Suppressor macrophage (primary cell): ENCODE data around the gene COL4A2.
"Not testable (repeated sequence)": the region's sequence is repeated elsewhere in the genome, so short reads cannot be mapped to it uniquely, and the experiment has no call there.

ENCODE experiments used
- DNase-seq, 4 experiments: peaks; one replicate each; pipeline ENCODE4 v3.0.0-alpha.2; 2020 to 2022

COL4A2 gene

DNA sequence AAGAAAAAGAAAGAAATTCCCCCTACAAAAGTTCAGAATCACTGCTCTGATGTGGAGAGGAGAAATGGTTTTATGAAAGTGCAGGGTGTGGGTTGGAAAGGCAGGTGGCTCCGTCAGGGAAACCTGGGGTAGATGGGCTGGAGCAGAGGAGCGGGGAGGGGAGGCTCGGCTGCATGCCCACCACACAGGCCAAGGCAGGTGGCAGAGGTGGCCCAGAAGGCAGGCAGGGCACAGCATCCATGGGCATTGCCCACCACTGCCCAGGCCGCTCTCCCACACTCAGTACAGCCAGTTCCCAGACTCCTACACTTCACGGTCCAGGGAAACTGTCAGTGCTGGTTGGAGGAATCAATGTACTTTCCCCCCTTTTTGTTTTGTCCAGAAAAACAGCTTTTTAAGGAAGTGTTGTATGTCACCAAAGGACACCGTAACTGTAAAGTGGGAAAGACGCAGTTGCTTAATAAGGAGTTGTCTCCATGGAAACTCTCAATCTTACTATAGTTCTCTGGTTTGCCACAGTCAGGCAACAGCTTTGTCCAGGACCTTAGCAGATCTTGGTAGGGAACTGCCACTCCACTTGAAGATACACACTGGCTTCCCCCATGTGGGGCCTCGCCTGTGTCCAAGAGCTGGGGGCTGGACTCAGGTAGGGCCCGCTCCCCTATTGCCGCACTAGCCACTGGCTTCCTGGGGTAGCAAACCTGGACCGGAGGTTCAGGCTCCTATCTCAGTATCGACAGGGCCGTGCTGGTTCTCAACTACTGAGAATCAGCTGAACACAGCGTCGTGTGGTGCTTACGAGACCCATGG, 171.5 kb downstream of the COL4A2 start:
- peak; percentile 40 to 75 (median 65) for DNase-seq

DNA sequence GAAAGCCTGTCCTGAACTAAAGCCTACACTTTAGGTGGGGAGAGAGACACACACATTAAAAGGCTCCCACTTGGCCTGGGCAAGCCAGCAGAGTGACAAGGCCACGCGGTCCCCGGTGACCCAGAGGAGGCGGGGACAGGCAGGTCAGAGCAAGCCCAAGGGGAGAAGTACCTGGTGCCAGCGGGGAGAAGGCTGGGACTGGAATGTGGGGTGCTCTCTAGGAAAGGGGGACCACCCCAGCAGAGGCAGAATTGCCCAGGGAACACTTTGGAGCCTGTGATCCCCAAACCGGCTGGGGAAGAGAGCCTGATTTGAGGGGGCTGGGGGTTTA, 172.1 kb downstream of the COL4A2 start:
- no peak for DNase-seq

DNA sequence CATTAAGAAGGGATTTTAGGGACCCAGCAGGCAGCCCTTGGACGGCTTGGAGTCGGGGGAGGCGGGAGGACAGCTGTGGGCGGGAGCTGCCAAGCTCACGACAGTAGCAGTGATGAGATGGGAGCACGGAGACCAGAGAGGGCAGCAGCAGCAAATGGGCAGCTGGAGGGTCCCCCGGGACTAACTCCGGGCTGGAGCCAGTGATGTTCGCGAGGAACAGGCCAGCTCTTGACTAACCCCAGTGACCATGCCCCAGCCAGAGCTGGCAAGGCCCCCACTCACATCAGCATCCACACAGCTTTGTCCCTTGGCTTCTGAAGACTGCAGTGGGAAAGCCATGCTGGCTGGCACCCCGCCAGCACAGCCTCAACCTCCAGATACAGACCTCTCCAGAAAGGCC, 172.6 kb downstream of the COL4A2 start:
- DNase-seq: no peak

DNA sequence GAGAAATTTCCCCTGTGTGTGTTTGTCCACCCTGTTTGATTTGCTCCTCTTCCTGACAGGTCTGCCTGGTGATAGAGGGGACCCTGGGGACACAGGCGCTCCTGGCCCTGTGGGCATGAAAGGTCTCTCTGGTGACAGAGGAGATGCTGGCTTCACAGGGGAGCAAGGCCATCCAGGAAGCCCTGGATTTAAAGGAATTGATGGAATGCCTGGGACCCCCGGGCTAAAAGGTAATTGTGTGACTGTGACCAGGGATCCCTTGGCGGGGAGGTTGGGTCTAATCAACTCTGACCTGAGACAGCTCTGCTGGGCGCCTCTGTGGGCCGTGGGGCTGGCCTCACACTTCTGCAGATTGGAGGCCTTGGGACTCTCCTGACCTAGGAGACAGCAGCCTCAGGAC, 173.1 kb downstream of the COL4A2 start:
- no peak for DNase-seq

DNA sequence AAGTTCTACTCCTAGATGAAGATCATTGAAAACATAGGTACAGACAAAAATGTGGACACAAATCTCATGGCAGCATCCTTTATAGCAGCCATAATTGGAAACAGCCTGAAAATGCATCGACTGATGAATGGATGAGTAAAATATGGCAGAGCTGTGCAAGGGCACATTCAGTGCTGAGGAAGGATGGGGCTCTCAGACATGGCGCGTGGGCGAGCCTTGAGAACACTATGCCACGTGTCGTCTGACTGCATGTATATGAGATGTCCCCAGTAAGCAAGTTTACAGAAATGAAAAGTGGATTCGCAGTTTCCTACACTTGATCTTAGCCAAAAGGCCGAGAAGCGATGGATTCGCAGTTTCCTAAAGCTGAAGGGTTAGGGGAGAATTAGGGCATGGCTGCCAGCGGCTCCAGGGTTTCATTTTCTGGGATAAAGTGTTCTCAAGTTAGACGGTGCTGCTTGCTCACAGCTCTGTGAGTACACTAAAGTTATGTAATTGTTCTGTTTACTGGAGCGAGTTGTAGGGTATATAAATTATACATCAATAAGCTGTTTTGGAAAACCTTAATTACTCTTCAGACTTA, 176.4 kb downstream of the COL4A2 start:
- DNase-seq: peak in 3 of 4 experiments; percentile 39 to 56 (median 40)

DNA sequence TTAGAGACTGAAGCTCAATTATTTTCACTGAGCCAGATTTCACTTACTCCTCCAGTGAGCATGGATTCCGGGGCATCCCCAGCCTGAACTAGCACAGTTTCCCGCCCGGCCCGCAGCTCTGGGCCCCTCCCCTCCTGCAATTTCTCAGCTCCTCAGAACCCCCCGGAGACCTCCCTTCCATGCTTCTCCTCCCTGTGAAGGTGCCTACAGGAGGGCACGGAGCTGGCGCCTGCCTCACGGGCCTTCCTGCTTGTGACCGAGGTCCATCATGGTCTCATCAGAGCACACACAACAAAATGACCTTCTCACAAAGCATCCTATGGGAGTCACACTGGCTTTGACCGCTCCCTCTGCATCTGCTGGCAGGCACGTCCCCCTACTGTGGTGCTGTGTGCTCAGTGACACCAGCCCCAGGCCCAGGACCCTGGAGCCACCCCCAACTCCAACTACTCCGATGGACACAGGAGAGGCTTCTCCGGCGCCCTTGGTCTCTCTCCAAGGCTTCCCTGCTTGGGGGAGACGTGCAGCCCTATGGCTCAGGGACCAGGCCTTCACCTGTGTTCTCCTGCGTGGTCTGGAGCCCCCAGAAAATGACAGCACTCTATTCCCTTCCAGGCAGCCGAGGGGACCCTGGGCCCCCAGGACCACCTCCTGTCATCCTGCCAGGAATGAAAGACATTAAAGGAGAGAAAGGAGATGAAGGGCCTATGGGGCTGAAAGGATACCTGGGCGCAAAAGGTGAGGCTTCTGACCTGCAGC, 177.4 kb downstream of the COL4A2 start:
- no peak for DNase-seq

DNA sequence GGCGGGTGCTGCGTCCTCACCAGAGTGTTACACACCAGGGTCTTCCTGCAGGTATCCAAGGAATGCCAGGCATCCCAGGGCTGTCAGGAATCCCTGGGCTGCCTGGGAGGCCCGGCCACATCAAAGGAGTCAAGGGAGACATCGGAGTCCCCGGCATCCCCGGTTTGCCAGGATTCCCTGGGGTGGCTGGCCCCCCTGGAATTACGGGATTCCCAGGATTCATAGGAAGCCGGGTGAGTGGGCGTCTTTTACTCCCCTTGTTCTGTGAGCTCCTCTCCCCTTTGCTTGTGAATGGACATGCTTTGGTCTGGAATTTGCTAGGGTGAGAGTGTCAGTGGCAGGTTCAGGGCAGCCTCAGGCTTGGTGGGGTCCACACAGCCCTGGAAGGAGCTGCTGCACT, 178.5 kb downstream of the COL4A2 start:
- DNase-seq: no peak

DNA sequence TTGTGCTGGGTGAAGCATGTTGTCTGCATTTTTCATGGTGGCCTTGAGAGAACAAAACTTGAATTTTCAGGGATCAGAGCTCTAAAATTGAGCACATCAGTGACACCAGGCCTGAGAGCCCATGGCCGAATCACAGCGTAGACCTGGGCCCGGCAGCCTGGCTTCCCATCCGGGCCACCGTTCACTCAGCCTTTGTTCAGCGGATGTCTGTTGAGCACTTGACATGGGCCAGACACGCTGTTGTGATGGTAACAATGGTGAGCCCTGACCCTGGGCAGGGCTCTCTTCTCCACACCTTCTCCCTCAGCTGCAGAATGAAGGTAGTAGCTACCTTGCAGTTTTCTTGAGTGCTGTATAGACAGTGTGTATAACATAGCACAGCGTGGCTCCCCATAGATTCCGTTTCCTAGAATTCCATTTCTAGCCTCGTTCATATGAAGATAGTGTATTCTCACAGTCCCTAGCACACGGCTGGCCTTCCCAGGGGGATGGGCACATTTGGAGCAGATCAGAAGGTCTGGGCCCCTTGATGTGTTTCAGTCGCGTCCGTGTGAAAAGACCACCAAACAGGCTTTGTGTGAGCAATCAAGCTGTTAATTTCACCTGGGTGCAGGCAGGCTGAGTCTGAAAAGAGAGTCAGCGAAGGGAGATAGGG, 179.1 kb downstream of the COL4A2 start:
- DNase-seq: no peak

DNA sequence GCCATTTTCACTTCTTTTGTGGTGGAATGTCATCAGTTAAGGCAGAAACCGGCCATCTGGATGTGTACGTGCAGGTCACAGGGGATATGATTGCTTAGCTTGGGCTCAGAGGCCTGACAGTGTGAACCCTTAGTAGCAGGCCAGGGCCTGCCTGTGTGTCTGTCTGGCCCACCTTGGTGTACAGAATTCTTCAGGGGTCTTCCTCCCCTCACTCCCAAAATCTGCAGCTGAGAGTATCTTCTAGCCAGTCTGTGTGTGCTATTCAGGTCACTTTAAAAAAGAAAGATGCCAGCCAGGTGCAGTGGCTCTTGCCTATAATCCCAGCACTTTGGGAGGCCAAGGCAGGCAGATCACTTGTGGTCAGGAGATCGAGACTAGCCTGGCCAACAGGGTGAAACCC, 179.8 kb downstream of the COL4A2 start:
- not testable (repeated sequence) for DNase-seq

DNA sequence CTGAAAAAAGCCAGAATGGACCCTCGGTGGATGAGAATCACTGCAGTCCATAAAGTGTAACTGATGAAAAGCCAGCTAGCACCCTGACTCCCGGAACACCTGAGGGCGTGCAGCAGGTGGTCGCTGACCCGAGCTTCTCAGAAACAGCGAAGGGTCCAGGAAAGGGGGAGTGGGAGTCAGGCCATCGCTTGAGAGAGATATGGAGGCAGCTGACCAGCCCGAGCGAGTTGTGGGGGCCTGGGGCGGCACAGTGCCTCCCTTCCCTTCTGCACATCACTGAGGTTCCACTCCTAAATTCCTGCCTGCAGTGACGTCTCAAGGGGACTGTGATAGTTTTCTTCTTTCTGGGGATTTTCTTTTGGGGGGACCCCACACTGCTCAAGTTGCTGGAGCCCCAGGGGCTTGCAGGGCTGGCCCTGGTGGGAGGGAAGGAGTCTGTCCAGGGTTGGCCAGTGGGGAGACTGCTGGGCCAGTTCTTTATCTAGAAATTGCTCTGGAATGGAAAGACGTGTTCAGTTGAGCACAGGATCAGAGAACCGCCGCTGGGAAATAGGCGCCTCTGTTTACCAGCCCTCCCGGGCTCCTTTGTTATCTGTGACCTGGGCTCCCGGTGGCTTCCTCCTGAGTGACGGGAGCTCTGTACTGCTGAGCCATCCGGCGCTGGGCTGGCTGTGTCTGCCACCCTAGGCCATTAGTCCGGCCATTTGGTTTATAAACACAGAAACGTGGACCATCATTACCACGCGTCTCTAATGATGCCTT, 183.1 kb downstream of the COL4A2 start:
- DNase-seq: no peak

DNA sequence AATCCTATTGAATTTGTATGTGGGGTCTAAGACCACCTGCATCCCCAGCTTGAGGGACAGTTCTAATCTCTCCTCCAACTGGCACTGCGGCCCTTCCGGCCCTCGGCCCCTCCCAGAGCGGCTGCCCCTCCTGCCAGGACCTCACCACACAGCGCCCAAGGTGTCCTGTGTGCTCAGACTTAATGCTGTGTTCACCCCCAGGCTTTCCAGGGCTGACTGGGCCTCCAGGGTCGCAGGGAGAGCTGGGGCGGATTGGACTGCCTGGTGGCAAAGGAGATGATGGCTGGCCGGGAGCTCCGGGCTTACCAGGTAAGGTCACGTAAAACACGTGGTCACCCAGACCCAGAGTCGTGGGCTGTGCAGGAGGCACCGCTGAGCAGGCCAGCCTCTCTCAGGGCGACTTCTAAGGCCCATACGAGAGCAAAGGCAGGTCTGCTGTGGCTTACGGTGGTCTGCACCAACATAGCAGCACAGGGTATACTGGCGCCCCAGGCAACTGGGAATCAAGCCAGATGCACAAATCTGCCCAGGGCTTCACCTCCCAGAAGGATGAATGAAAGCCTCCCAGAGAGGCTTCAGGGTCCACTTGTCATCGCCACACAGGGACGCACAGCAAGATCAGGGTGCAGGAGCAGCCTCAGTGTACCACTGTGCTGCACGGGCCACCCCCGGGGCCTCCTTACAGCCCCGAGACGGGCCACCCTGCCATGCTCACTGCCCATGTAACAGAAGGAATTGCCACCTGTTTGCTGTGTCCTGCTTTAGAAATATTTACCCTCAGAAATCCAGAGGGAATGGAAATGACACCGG, 185.0 kb downstream of the COL4A2 start:
- DNase-seq: no peak

DNA sequence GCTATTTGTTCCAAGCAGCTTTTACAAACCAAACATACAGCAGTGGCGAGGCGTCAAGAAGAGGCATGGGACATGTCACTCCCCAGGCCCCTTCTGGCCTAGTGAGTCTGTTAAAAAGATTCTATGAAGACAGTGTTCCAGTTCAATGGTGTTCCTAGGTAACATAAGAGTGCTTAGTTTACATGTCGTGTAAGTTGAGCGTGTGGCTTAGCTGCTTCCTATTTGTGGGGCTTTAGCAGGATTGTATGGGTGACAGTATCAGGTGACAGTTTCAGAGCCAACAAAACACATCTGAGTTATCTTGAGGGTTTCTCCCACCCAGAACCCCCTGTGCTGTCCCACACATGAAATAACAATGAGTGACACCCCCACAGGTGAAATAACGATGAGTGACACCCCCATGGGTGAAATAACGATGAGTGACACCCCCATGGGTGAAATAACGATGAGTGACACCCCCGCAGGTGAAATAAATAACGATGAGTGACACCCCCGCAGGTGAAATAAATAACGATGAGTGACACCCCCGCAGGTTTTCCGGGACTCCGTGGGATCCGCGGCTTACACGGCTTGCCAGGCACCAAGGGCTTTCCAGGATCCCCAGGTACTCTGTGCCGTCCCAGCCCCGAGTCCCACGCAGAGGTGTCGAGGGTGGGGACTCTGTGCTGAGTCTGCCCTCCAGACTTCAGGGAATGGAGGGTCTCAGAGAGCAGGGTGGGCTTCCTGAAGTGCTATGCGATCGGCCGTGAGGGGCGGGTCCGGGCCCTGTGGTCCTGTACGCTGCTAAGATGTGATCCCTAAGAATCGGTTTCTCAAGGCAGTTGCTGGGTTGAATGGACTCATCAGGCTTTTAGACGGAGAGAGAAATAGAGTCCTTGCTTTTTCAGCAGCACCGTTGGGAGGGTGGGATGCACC, 185.9 kb downstream of the COL4A2 start:
- no peak for DNase-seq

DNA sequence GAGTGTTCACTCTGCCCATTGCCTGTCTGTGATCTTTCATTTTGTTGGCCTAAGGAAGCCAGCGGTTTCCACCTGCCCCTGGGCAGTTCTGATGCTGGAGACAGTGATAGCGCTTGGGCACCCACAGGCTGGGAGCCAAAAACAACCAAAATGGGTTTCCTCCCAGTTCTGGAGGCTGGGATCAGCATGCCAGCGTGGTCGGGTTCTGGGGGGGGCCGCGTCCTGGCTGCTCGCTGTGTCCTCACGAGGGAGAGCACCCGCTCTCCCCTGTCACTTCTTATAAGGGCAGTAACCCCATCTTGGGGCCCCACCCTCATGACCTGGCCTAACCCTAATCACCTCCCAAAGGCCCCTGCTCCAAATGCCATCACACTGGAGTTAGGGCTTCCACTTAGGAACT, 186.5 kb downstream of the COL4A2 start:
- DNase-seq: no peak

DNA sequence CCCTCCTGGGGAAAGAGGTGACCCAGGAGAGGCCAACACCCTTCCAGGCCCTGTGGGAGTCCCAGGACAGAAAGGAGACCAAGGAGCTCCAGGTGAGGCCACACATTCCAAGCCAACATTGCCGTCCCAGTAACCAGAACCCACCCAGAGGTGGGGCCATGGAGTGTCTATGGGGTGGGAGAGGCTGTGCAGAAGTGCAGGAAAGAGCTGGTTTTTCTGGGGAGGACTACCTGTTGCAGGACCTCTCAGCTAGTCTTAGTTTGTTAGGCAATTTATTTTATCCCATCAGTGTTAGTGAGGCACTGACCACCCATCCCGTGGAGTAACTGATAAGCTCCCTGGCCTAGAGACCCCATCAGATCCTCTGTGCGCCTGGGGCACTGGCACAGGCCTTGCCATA, 188.3 kb downstream of the COL4A2 start:
- no peak for DNase-seq

DNA sequence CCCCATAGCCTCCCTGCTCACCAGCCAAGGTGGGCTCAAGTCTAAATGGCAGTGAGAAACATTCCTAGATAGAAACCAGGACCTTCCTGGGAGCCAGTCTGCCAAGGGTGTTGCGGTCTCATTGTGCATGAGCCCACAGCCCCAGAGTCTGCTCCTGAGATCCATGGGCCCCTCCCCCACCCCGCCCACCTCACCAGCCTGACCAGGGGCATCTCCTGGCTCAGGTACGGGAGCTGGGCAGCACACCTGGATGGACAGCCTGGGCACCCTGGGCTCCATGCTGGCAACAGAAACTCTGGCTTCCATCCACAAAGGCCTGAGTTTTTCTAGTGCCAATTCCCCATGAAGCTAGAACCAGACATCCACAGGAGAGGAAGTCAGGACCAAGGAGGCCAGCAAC, 188.8 kb downstream of the COL4A2 start:
- DNase-seq: no peak

DNA sequence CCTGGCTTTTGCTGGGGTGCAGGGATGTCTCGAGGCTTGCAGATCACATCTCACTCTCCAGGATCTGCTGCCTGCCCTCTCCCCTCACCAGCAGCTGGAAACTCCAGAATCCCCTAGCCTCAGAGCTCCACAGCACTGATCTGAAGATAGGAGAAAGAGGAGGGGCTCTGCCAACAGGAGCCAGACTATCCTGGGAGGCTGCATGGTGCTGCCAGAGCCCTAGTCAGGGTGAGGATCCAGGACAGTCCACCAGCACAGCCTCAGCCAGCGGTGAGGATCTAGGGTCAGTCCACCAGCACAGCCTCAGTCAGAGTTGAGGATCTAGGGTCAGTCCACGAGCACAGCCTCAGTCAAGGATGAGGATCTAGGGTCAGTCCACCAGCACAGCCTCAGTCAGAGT, 189.2 kb downstream of the COL4A2 start:
- no peak for DNase-seq

DNA sequence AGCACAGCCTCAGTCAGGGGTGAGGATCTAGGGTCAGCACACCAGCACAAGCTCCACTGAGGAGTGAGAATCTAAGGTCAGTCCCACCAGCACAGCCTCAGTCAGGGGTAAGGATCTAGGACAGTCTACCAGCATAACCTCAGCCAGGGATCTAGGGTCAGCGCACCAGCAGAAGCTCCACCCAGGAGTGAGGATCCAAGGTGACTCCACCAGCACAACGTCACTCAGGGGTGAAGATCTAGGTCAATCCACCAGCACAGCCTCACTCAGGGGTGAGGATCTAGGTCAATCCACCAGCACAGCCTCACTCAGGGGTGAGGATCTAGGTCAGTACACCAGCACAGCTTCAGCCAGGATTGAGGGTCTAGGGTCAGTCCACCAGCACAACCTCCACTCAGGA, 189.9 kb downstream of the COL4A2 start:
- no peak for DNase-seq

DNA sequence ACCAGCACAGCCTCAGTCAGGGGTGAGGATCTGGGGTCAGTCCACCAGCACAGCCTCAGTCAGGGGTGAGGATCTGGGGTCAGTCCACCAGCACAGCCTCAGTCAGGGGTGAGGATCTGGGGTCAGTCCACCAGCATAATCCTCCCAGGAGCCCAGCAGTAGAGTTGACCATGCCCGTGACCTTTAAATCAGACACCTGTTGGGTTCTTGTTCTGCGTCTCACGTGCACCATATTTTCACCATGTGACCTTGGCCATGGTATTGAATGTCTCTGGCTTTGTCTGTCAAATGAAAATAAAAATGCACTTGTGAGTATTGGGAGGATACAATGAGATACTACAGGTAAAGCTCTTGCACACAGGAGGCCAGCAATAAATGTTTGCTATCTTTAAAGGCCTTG, 190.8 kb downstream of the COL4A2 start:
- not testable (repeated sequence) for DNase-seq

DNA sequence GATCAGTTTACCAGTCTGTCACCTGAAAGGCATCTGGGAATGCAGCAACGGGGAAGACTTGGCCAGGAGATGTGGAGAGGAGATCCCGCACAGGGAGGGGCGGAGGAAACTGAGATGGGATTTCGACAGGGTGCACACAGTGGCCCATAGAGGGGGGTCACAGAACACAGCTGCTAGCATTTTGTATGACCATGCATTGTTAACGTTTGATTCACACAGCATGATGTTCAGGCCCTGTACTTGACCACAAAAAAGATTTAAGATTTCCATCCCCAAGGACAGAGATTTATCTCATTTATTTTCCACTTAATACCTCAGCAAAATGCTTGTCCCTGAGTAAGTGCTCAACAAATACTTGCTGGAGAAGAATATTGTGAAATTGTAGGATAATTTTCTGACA, 191.2 kb downstream of the COL4A2 start:
- no peak for DNase-seq

DNA sequence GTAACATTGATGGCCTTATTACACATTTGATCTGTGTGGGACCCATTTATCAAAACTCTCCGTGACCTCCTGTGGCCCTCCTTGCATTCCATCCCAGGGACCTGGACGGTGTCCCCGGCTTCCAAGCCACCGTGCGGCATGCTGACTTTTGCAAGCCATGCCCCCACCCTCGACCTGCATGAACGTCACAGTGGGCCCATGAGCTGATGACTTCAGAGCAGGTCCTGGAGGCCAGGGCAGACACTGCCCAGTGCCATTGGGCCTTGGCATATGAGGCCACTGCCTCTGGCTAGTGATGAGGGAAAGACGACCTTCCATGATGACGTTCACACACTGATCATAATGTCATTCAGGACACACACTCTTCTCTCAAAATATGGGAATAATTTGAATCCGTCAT, 191.7 kb downstream of the COL4A2 start:
- DNase-seq: no peak
